DMS53 (cell line): Measurements from ENCODE around the gene RAB8B.

Experiments used
- DNase-seq: peaks from one replicate; lab custom pipeline; 2025; lab: John Stamatoyannopoulos, UW

RAB8B gene

DNA sequence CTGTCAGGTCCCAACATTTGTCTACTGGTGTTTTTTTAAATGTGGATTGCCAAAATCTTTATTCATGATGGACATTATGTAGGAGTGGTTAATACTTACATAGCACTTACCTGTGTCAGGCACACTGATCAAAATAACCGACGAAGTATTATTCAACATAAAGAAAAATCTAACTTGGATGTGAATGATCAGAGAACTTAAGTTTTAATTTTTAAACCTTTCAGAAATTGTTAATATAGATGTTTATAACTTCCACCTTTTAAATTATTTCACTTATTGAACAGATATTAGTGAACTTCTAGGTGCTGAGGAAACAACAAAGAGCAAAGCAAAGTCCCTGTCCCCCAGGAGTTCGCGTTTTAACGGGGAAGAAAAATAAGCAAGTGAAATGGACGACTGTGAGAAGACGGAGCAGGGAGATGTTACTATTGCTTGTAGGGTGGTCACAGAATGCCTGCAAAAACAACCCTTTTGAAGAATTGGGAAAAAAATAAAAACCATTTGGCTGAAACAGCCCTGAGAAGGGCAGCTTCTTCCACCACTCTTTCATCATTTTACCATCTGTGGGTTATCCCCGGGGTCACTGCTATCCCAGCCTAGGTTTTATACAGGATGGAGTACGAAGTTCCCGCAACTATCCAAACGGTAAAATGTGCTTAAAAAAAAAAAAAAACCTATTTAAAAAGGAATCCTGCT is 87.1 kb downstream of the RAB8B start:
- DNase-seq = peak; percentile 44

DNA sequence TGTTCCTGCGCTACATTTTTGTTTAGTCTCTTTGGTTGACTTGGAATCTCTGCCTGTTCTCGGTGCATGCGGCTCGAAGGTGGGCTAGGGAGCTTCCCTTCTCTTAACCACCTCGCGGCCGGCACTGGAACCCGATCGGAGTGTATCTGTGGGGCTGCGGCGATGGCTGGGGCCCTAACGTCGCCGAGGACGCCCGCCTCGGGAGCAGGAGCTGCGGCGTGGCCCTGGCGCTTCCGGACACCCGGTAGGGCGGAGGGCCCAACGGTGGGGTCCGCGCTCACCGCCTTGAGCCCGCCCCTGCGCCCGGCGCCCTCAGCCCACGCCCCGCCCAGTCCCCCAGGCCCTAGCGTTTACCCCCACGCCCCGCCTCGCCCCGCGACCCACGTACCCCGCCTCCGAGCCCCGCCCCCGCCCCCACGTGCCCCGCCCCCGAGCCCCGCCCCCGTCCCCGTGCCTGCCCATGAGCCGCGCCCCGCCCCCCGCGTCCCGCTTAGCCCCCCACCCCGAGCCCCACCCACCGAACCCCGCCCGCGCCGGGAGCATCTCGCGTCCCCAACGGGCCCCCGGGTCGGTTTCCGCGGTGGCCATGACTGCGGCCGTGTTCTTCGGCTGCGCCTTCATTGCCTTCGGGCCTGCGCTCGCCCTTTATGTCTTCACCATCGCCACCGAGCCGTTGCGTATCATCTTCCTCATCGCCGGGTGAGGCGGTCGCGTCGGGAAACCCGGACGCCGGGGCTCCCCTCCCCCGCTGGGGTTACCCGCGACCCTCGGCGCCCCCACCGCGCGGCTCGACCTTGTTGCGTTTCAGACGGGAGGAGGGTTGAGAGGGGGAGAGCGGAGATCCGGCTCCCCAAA is 87.9 kb downstream of the RAB8B start, which contains the start of gene APH1B:
APH1B (plus strand) TSS at position 568 of the 855 bp plus-strand sequence; CDS start at position 587, 19 bp downstream.
- peak; percentile 86 for DNase-seq

GRCh38 chr15:63277893-63278456 is 88.6 kb downstream of the RAB8B start:
- DNase-seq = peak; percentile 48

GRCh38 chr15:63283126-63283525 is 93.7 kb downstream of the RAB8B start:
- no peak for DNase-seq

- no peak for DNase-seq
These were observed 94.9 kb downstream of the RAB8B start for GRCh38 chr15:63284335-63284734.

GRCh38 chr15:63287109-63287508 is 97.7 kb downstream of the RAB8B start:
- DNase-seq = no peak

DNA sequence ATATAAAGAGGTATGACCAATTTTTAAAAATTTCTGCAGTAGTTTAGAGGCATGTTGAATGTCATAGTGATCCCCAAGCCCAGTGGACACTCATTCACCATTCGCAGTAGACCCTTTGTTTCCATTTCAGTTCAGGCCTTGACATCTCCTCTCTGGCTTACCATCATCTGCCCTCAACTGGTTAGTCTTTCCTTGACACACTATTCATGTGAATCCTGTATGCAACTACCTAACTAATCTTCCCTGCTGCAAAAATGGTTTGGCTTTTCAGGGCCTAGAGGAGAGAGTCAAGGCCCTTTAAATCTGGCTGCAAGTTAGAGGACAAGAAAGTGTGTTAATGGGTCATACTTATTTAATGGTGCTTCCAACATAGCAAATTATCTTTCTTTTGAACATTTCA is 98.9 kb downstream of the RAB8B start:
- DNase-seq = no peak

GRCh38 chr15:63288778-63289378 is 99.5 kb downstream of the RAB8B start:
- DNase-seq = peak; percentile 67

GRCh38 chr15:63291507-63291906 is 102.1 kb downstream of the RAB8B start:
- no peak for DNase-seq

DNA sequence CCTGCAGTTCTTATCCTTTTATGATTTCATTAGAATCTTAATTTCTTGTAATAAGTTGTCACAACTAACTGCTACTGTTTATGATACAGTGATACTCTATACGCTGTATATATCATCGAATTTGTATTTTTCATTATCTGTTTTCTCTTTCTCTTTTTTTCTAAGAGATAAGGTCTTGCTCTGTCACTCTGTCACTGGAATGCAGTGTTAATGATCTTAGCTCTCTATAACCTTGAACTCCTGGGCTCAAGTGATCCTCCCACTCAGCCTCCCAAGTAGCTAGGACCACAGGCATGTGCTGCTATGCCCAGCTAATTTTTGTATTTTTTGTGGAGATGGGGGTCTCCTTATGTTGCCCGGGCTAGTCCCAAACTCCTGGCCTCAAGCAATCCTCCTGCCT is 102.8 kb downstream of the RAB8B start:
- no peak for DNase-seq

GRCh38 chr15:63292771-63293170 is 103.4 kb downstream of the RAB8B start:
- DNase-seq = no peak

DNA sequence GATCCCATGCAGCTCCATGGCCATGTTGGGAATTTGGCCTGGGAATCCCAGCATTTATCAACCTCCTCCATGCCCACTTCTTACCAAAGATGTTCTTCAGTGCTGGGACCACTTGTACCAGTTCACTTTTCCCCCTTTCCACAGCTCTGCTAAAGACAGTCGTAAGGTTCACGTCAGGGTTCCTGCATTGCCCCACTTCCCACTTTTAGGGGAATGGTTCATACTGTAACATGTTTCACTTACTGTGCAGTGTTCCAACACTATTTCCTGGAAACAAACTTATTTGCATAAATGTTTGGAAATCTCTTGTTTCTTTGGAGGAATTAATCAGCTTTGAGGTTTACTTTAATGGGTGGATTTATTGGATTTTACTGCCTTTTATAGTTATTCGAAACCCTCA is 105.0 kb downstream of the RAB8B start:
- DNase-seq = no peak

- no peak for DNase-seq
These were observed 105.9 kb downstream of the RAB8B start for GRCh38 chr15:63295341-63295740.

- no peak for DNase-seq
These were observed 106.8 kb downstream of the RAB8B start for GRCh38 chr15:63296195-63296594.

GRCh38 chr15:63299943-63300575 is 110.7 kb downstream of the RAB8B start:
- no peak for DNase-seq

DNA sequence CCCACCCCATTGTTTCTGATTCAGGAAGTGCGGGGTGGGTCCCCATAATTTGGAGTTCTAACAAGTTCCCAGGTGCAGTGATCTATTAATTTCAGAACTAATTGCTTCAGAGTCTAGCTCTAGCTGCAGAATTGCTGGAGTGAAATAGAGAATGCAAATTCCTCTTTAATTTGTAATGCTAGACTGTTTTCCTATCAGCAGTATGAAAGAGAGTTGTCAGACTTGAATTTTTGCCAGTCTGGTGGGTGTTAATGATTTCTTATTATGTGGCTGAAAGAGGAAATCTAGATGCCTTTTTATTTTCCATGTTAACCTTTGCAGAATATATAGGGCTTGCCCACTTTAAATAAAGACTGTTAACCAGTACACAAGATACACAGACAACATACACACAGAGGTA is 111.7 kb downstream of the RAB8B start:
- DNase-seq = no peak

DNA sequence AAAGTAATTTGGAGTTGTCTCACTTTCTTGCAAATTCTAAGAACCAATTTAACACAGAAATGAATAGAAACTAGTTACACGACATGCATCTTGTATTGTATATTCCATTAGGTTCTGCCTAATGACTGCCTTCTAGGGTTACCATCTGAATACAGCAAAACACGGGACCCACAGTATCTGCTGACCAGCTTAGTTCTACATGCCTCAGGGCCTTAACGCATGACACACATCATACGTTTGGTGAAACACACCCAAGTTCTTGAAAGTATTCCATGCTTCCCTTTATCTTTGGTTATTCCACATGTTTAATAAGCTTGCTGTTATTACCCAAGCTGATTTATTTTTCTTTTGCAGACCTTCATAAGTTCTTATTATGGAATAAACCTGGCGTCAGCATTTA is 115.9 kb downstream of the RAB8B start:
- no peak for DNase-seq

GRCh38 chr15:63306492-63307073 is 117.2 kb downstream of the RAB8B start:
- DNase-seq = peak; percentile 35

- DNase-seq = no peak
These were observed 119.1 kb downstream of the RAB8B start for GRCh38 chr15:63308491-63308890.

DNA sequence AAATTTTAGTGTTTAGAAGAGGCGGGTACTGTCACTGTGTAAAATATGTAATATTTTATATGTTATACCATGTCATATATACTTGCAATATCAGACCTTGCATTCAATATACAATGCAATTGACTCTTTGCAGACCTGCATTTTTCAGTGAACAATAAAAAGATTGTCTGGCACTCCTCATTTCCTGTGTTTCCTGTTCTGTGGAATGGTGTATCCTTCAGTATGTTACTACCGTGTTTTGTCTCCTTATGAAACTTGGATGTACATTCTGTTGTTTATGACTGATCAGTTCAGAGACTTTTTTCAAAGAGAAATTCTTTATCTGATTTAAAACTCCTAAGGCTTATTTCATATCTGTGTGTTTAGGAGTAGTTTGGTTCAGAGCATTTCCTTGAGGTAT is 119.5 kb downstream of the RAB8B start:
- no peak for DNase-seq

DNA sequence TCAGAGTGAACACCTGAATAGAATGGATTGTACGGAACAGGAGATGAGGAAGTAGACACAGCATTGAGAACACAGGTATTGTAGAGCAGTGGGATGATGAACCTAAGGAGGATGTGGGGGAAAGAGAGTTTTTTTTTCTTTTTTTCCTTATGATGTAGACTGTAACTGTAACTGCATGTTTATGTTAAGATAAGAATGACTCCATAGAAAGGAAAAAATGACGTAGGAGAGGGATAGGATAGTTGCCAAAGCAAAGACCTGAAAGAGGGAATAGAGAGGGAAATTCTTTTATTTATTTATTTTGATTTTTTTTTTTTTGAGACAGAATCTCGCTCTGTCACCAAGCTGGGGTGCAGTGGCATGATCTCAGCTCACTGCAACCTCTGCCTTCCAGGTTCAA is 121.2 kb downstream of the RAB8B start:
- DNase-seq = no peak

GRCh38 chr15:63312286-63312685 is 122.9 kb downstream of the RAB8B start:
- DNase-seq = no peak
